Mammary epithelial cell (primary cell): Measurements from ENCODE around the gene SRGAP2B.
"Not testable (repeated sequence)": the region's sequence is repeated elsewhere in the genome, so short reads cannot be mapped to it uniquely, and the experiment has no call there.

ENCODE experiments used
- CTCF ChIP-seq, 2 donors: IDR thresholded peaks in 1 of 2; conservative IDR thresholded peaks in 1 of 2; 2 replicates each; pipeline ENCODE4 v1.5.1; 2011 to 2012; ENCODE audit warnings: inconsistent platforms in 2 of 2, low read length in 2 of 2, mild to moderate bottlenecking in 2 of 2, control low read depth in 1 of 2, low read depth in 1 of 2; ENCODE audit not compliant: insufficient read depth in 1 of 2; ENCODE audit errors: extremely low read depth in 1 of 2
- EZH2 ChIP-seq: IDR thresholded peaks from 2 replicates; pipeline ENCODE4 v1.6.1; 2012; ENCODE audit warnings: low read length, inconsistent platforms, borderline replicate concordance

- not testable (repeated sequence) for TF ChIP-seq CTCF (conservative IDR thresholded peaks at IDR 0.05 in 1 of 2, IDR thresholded peaks at IDR 0.05 in 1 of 2; ENCODE audit: extremely low read depth in 1 of 2, insufficient read depth in 1 of 2, low read depth in 1 of 2, low read length in 2 of 2); EZH2
Observed at GRCh38 chr1:144990611-144991010, 104.5 kb downstream of the SRGAP2B start.
